ENCODE measurements around the gene NCK2.

The NCK2 gene

DNA sequence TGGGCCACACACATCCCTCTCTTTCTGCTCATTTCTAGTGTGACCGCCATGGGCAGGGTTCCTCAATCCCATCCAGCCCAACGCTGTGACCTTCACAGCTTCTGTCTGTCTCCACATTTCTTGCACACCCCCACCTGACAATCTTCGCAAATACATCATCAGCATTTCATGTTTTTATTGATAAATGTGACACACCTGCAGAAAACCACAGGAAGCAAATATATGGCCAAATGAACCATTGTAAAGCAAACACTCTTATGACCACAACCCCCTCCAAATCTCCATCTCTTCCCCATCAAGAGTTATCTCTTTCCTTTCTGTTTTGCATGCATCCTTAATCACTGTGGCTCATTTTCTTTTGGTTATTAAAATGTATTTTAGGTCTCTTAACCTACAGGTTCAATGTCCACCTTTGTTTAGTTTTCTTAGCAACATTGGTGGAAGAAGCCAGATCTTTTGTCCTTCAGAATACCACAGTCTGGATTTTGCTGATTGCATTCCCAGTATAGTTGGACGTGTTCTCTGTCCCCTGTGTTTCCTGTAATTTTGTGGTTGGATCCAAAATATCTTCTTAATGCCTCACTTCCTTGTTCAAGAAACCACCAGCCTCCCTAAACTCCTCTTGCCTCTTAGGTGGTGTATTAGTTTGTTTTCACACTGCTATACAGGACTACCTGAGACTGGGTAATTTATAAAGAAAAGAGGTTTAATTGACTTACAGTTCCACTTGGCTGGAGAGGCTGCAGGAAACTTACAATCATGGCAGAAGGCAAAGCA is 9.8 kb upstream of the NCK2 start:
- DNase-seq (ENCODE audit: low read depth in 1 of 2, low spot score in 1 of 2): no peak

DNA sequence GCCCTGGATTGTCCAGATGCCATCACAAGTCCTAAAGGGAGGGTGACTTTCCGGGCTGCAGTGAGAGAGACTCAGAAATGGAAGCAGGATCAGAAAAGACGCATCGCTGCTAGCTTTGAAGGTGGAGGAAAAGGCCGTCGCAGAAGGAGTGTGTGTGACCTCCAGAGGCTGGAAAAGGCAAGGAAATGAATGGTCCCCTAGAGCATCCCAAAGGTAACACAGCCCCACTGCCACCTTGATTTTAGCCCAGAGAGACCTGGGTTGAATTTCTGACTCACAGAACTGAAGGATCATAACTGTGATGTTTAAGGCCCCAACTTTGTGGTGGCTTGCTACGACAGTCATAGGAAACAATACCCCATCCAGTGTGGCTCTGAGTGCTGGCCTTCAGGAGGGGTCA is 8.6 kb upstream of the NCK2 start:
- no peak for DNase-seq (ENCODE audit: low read depth in 1 of 2, low spot score in 1 of 2)

DNA sequence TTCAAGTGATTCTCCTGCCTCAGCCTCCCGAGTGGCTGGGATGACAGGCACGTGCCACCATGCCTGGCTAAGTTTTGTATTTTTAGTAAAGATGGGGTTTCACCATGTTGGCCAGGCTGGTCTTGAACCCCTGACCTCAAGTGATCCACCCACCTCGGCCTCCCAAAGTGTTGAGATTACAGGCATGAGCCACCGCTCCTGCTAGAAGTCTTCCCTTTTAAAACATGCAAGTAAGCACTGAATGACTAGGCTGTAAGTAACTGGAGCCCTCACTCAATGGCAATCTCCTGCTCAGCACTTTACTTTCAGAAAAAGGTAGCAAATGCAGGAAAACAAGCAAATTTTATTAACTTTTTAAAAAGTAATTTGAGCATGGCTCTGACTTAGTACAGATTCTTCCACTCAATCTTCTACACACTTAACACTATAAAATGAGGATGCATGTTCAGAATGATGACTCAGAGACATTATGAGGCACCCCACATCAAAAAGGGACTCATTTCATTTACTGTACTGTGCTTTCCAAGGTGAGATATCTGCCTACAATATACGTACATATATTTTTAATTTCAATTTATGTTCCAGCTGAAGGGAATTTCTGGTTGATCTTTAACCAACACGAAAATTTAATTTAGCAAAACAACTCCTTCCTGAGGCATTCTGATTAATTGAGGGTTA is 6.6 kb upstream of the NCK2 start:
- DNase-seq (ENCODE audit: low read depth in 1 of 2, low spot score in 1 of 2): no peak

DNA sequence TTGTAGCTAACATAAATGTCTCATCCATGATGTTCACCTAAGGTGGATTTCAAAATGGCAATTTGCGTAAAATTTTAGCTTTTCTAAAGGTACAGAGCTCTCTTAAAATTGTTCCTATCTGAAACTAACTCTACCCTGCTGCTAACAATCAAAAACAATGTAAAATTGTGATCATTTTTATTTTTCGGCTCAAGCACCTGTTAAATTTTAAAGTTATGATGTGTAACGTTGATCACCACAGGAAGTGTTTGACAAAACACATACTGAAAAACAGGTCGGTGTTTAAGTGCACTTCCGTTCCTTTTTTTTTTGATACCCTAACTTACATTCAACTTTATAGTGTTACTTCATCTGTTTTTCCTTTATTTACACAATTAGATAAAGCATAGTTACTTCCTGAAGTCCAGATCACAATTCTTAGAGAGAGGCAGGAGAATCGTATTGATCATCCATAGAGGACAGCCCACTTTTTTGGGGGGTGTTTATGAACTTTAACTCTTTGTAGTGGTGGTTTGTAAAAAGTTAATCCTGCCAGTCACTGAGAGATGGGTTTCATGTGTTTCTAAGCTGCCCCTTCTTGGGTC is 6.0 kb upstream of the NCK2 start:
- no peak for DNase-seq (ENCODE audit: low read depth in 1 of 2, low spot score in 1 of 2)

DNA sequence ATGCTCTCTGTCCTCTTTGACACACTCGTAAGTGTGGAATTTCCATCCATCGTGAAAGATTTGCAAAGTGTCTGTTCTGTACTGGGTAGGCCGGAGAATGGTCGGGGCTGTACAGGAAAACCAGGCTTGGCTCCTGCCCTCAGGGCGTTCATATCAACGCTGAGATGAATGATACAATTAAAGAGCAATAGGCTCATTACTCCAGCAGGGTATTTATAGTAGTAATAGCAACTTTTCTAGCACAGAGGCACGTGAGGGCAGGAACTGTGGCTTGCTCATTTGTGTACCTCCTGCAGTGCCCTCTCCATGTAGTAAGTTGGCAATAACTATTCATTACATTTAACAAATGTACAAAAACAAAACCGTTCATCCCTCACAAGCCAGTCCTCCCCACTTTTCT is 5.3 kb upstream of the NCK2 start:
- no peak for DNase-seq (ENCODE audit: low read depth in 1 of 2, low spot score in 1 of 2)

DNA sequence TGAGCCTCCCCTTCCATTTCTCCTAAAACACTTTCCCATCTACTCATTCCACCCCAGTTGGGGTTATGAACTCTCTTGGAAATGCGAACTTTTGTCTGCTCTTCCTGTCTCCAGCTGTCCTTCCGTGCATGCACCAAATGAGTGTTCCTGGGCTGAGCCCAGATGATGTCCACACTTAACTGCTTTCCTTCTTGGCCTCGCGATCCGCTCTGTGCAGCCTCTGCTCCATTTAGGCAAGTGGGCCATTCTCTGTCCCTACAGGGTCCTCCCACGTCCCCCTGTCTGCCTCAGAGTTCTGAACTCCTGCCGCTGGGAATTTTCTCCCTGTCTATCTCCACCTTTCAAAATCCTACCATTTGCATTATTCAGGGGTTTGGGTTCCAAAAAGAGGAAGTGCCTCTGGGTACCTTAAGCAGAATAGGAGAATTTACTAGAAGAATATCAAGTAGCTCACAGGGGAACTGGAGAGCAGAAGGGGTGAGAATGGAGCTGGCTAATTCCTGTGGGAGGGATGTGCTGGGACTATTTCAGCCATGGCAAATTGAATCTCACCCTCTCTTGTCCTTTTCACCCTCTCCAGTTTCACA is 4.7 kb upstream of the NCK2 start:
- DNase-seq (ENCODE audit: low read depth in 1 of 2, low spot score in 1 of 2): no peak

DNA sequence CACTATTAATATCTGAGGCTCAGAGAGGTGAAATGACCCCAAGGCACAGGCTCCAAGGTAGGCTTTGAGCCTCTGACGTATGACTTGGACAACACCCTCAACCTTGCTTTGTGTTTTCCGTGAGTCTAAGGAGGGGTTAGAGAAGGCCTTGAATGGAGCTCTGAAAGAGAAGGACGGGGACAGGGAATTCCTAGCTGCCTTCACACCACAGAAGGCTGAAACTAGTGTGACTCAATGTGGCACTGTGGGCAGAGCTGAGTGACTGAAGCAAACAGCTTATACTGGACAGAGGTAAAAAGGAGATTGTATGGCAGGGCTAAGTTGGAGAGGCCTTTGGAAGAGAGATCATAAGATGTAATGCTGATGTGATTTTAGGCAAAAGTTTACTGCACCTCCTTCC is 3.5 kb upstream of the NCK2 start:
- no peak for DNase-seq (ENCODE audit: low read depth in 1 of 2, low spot score in 1 of 2)

DNA sequence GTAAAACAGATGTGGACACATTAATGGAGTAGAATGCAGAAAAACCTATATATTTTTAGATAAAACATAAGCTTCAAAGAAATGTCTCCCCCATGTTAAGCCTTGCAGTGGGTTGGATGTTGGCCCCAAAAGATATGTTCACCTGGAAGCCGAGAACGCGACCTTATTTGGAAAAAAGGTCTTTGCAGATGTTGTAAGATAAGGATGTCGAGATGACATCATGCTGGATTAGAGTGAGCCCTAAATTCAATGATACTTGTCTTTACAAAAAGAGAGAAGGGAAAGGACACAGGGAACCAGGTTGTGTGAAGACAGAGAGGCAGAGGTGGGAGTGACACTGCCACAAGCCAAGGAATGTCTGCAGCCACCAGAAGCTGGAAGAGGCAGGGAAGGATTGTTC is 3.1 kb upstream of the NCK2 start:
- DNase-seq (ENCODE audit: low read depth in 1 of 2, low spot score in 1 of 2): no peak

DNA sequence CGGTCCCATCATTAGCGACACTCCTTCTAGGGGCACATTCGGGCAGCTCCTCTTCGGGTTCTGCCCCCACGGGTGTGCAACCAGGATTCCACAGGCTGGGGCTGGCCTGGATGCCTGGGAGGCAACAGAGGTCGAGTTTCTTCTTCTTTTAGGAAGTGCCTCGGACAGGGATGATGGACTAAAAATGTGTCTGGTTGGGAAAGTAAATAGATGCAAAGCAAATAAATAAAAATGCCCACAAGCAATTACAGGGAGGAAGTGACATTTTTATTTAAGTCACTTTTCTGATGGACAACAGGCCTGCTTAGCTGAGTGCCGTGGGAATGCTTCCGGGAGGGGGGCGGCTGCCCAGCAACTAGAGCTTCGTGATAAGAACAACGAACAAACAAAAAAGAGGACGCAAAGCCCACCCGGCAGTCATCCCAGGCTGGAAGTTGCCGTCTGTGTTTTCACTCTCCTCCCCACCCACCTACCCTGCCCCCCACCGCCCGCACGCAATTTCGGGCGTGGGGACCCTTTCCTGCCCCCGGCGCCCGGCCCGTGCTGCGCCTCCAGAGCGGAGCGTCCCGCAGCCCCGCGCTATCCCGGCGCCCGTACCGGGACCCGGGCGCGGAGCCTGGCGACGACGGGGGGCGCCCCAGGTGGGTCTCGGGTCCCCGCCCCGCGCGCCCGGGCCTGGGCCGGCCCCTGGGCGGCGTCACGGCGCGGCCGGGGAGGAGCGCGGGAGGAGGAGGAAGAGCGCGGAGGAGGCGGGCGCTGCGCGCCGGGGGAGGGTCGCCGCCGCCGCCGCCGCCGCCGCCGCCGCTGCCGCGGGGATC is 412 bp upstream of the NCK2 start:
- DNase-seq (ENCODE audit: low read depth in 1 of 2, low spot score in 1 of 2): no peak

DNA sequence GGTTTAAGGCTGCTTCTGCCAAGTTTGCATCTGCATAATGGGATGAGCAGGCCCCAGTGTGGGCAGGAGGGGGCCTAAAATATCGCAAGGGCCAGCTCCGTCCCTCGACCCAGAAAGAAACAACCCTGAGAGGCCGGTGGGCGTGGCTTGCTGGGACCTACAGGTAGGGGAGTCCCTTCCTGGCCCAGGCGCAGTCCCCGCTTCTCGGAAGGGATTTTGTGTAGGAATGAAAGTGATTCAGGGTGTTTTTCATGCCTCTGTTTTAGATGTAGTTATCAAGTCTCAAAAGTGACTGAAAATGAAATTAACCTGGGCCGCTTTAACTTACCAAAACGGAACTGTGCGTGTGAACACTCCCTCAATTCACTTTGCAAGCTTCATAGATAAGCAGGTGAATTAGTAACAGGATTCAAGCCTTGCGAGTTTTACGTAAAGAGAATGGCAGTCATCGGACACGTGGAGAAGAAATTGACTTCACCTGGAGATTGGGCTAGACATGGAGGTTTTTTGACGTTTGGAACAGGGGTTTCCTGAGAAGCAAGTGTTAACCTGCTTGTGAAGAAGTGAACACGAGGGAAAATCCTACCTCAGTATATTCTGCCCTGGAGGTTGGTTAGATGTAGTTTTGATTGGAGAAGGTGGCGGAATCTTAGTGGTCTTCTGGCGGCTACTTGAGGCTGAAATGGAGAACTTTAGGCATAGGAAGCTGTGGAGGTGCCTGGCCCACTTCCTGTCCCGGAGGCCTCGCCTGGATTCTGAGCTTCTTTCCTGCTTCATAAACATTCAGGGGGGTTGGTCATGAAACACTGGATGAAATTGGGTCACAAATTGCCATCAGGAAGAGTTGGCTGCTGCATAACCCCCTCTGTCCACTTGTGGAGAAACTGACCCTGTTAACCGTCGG is 1.7 kb downstream of the NCK2 start:
- DNase-seq (ENCODE audit: low read depth in 1 of 2, low spot score in 1 of 2): peak; percentile 72 to 88

DNA sequence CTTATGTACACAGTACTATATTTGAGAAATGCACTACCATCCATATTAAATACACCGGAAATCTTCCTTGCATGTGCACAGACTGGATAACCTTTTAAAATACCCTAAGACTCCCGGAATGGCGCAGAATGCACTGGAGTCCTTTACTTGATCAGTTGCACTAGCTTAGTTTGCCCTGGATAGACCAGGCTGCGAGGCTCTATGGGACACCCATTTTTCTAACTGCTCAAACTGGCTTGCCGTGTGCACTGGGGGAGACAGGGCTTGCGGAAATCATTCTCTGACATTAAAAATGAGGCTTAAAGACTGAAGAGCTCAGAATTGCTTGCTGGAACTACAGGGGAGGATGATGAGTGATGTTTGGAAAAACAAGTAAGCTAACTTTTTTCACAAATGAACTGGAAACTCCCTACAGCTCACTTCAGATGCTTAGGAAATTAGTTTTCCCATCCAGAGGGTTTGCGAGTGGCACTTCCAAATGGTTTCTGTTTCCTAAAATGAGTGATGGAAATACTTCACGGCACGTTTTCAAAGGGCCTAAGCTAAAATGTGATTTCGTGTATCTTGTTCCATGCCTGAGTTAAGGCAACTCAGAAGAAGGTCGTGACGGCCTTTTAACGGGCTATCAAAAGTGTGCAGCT is 2.7 kb downstream of the NCK2 start:
- DNase-seq (ENCODE audit: low read depth in 1 of 2, low spot score in 1 of 2): no peak

DNA sequence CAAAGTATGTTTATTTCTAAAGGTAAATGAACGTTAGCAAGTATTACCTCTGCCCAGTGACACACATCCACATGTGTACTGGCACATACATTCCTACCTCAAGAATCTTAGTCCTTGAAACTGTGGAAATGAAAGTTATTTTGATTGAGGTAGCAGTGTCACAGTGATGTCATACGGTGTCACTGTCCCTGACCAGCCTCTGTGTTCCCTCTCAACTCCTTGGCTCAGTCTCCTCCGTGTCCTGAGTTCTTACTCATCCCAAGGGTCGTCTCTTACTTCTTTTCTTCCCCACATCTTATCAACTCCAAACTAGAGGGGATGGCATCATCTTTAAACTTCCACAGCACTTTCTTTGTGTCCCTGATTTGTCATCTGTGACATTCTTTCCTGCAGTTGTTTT is 3.3 kb downstream of the NCK2 start:
- no peak for DNase-seq (ENCODE audit: low read depth in 1 of 2, low spot score in 1 of 2)

DNA sequence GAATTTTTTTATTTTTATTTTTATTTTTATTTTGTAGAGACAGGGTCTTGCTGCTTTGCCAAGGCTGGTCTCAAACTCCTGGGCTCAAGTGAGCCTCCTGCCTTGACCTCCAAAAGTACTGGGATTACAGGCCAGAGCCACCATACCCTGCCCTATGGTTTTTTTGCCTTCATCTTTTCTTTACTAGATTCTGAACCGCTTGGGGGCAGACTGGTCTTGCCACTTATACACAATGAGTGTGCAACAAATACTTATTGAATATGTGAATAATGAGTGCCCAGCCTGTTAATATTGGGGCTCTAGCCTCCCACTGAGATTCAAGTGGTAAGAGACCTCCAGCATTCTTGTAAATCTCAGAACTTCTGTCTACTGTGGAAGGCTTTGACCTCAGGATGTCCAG is 3.9 kb downstream of the NCK2 start:
- DNase-seq (ENCODE audit: low read depth in 1 of 2, low spot score in 1 of 2): no peak

DNA sequence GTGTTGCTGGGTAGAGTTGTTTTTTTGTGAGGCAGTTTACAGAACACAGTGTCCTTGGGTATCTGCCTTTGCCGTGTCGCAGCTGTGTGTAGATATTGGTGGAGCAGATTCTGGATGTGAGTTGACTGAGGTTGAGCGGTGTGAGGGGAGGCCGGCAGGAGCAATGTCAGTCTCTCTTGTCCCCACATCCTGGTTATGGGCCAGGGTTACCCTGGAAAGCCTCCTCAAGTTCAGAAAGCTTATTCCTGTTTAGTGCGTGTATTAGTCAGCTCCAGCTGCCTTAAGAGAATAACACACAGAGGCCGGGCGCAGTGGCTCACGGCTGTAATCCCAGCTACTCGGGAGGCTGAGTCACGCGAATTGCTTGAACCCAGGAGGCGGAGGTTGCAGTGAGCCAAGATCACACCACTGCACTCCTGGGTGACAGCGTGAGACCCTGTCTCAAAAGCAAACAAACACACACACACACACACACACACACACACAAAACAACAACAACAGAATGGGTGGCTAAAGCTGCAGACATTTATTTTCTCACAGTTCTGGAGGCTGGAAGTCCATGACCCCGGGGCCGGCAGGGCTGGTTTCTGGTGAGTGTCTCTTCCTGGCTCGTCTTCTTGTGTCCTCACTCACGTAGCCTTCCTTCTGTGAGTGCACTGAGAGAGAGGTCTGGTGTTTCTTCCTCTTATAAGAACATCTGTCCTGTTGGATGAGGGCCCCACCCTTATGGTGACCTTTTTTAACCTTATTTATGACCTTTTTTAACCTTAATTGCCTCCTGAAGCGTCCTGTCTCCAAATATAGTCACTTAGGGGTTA is 5.1 kb downstream of the NCK2 start:
- no peak for DNase-seq (ENCODE audit: low read depth in 1 of 2, low spot score in 1 of 2)

DNA sequence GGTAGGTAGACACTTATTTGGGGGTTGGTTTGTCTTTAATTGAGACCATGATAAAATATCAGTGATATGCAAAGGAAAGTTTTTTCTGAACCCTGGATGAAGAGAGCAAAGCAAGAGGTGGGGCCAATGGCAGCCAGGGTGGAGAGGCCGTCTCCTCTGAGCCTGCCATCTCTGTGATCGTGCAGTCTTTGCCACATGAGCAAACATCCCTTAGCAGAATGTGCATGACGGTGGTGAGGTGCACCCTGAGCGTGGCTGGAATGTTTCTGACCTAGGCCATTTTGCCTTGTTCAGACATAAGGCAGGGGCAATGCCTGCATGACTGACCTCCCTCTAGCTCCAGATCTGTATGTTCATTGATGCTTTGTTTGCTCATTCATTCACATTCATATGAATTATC is 6.0 kb downstream of the NCK2 start:
- DNase-seq (ENCODE audit: low read depth in 1 of 2, low spot score in 1 of 2): no peak

DNA sequence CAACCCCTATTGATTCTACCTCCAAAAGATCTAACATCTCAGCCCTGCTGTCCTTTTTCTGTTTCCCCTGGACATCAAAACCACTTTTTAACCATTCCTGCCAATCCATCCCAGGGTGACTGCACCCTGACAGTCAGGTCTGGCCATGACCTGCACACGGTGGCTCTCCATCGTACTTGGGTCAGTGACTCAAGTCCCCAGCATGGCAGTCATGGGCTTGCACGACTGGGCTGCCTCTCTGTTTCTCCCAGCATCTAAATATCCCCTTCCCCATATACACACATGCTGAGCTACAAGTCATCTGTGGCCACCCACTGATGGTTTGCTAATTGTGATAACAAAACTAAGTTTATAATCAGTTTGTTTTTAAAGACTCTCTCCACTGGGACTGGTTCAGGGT is 6.6 kb downstream of the NCK2 start:
- DNase-seq (ENCODE audit: low read depth in 1 of 2, low spot score in 1 of 2): no peak

DNA sequence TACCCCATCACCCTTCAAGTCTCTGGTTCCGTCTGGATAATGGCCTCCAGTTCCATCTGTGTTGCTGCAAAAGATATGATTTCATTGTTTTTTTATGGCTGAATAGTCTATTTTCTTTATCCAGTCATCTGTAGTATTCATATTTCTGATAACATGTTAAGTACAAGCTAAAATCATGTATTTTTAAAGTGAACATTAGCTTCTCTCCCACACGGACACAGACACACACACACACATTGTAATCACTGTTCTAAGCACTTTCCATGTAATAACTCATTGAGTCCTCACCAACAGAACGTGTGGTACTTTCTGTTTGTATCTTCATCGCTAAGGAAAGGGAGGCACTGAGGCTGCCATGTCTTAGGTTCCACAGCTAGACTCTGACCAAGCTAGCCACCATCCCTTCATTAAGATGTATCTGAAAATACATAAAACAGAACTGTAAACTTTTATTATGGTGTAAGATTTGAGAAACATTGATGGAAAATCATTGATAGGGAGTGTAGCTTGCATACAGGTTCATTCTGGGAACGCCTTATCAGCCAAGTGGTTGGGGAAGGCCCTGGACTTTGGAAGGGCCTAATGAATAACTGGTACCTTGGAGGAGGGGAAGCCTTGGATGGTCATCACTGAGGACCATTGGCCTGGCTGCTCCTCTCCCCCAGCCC is 8.1 kb downstream of the NCK2 start:
- no peak for DNase-seq (ENCODE audit: low read depth in 1 of 2, low spot score in 1 of 2)

DNA sequence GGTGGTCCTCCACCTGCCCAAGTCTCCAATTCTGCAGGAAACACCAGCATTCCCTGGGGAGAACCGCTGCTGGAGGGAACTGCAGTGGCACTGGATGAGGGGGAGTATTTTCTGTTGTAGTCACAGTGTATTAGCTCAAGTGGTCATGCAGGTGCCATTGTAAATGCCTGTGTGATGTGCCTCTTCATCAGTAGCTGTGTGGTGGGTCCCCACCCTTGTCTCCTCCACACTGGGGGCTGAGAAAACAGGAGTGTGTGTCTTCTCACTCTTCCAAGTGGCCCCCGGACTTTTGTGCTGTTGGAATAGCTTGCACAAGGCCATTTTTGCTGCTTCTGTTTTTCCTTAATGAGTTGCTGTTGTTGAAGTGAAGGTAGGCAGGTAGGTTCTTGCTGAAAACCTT is 8.7 kb downstream of the NCK2 start:
- DNase-seq (ENCODE audit: low read depth in 1 of 2, low spot score in 1 of 2): no peak

DNA sequence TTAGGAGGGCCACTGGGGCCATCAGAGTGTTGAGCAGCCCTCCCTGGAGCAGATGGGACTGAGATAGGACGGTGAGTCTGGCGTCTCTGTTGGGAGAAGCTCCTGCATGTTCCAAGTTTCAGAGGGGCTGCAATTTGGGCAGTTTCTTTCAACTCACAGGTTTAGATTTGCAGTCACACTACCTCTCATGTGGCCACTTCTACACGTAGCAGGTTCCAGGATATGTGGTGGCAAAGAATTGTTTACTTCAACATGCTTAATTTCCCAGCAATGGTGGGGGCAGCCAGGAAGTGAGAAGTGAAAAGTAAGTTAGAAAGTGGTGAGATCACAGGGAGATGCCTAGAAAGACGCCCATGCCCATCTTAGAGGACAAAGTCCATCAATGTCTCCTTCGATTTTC is 9.3 kb downstream of the NCK2 start:
- DNase-seq (ENCODE audit: low read depth in 1 of 2, low spot score in 1 of 2): no peak

All from activated CD4-positive, alpha-beta T cell treated with anti-CD3 and anti-CD28 coated beads, Interleukin-2, amount 50 U/mL, for 24 hours (primary cell).